NCI-H2196 (cell line): Measurements from ENCODE around the gene RARG.
"Not testable (repeated sequence)": the region's sequence is repeated elsewhere in the genome, so short reads cannot be mapped to it uniquely, and the experiment has no call there.

ENCODE experiments used
- DNase-seq: peaks from one replicate; lab custom pipeline; 2025; ENCODE audit not compliant: unreplicated experiment; lab: John Stamatoyannopoulos, UW

Gene RARG

GRCh38 chr12:53211476-53212381 lies 20.3 kb downstream of the RARG start:
- no peak for DNase-seq

- DNase-seq: no peak
These were observed 21.2 kb downstream of the RARG start for GRCh38 chr12:53210843-53211242.

- no peak for DNase-seq
These were observed 23.0 kb downstream of the RARG start for GRCh38 chr12:53208877-53209463.

GRCh38 chr12:53208435-53208834 lies 23.6 kb downstream of the RARG start:
- no peak for DNase-seq

- DNase-seq: no peak
These were observed 25.0 kb downstream of the RARG start, which contains the start of gene ITGB7 for GRCh38 chr12:53207042-53207441. Gene ITGB7 (minus strand): TSS chr12:53207251. CDS start chr12:53200443, 6,808 bp downstream.

GRCh38 chr12:53205747-53206419 lies 26.1 kb downstream of the RARG start:
- no peak for DNase-seq

GRCh38 chr12:53204351-53204750 lies 27.7 kb downstream of the RARG start:
- DNase-seq: no peak

GRCh38 chr12:53202316-53202715 lies 29.7 kb downstream of the RARG start:
- DNase-seq: not testable (repeated sequence)

GRCh38 chr12:53201639-53202038 lies 30.4 kb downstream of the RARG start:
- DNase-seq: no peak

- DNase-seq: no peak
These were observed 30.9 kb downstream of the RARG start for GRCh38 chr12:53201177-53201541.

GRCh38 chr12:53200458-53201176 lies 31.4 kb downstream of the RARG start:
- no peak for DNase-seq

- no peak for DNase-seq
These were observed 31.9 kb downstream of the RARG start for GRCh38 chr12:53200107-53200457.

- no peak for DNase-seq
These were observed 32.3 kb downstream of the RARG start for GRCh38 chr12:53199700-53200099.

GRCh38 chr12:53198486-53199110 lies 33.4 kb downstream of the RARG start:
- DNase-seq: no peak

GRCh38 chr12:53197011-53197640 lies 34.9 kb downstream of the RARG start:
- no peak for DNase-seq

- DNase-seq: no peak
These were observed 35.5 kb downstream of the RARG start for GRCh38 chr12:53196486-53196885.

GRCh38 chr12:53195516-53196420 lies 36.2 kb downstream of the RARG start:
- DNase-seq: no peak

GRCh38 chr12:53194973-53195372 lies 37.0 kb downstream of the RARG start:
- no peak for DNase-seq

GRCh38 chr12:53193985-53194716 lies 37.9 kb downstream of the RARG start:
- no peak for DNase-seq
